GM12801 (cell line): ENCODE measurements around the gene ARSB.

Source experiments
- CTCF ChIP-seq: IDR thresholded peaks from one replicate; pipeline ENCODE4 v1.5.1; 2011; ENCODE audit warnings: control low read depth; ENCODE audit not compliant: insufficient read length; ENCODE audit errors: extremely low read depth

ARSB gene

GRCh38 chr5:78919796-78920195, 65.3 kb downstream of the ARSB start:
- no peak for TF ChIP-seq CTCF

- TF ChIP-seq CTCF: no peak
These were observed 69.1 kb downstream of the ARSB start for GRCh38 chr5:78916044-78916443.

GRCh38 chr5:78915170-78915569, 69.9 kb downstream of the ARSB start:
- TF ChIP-seq CTCF: no peak

DNA sequence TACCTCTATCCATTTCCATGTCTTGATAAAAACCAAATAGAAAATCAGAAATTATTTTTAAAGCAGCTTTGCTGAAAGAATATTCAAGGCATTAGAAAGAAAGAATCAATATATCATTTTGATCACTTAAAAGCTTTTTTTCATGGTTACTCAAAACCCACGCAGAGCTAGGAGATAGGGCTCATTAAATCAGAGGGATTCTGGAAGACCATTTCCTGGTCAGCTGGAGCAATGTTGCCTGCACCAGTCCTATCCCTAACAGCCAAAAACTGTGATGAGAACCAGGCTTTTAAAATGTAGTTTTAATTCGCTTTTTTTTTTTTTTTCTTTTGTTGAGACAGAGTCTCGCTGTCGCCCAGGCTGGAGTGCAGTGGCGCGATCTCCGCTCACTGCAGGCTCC, 72.3 kb downstream of the ARSB start:
- no peak for TF ChIP-seq CTCF

DNA sequence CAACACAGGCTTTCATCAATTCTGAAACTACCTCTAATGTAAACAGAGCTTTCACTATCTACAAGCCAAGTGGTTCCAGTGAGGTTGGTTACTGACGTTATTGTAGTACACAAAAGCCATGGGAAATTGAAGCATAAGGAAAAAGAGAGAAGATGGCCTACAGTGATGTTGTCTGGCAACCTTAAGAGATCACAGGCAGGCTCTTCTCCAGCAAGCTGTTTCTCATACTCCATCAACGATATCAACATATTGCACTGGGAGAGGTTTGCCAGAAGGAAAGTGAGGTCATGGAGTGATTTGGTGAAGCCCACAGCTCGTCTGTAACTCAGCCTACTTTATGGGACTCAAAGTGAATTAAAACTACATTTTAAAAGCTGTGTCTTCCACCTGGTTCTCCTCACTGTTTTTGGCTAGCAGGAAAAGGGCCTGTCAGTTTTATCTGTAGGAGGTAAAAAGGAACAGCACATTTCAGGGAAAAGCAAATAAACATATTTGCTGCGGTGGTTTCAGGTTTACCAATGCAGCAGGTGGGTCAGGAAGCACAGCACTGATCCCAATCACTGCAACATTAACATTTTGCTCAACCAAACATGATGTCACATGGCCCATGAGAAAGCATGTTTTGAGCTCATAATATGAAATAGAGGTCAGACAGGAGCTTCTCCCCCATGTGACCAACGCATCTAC, 72.9 kb downstream of the ARSB start:
- no peak for TF ChIP-seq CTCF

DNA sequence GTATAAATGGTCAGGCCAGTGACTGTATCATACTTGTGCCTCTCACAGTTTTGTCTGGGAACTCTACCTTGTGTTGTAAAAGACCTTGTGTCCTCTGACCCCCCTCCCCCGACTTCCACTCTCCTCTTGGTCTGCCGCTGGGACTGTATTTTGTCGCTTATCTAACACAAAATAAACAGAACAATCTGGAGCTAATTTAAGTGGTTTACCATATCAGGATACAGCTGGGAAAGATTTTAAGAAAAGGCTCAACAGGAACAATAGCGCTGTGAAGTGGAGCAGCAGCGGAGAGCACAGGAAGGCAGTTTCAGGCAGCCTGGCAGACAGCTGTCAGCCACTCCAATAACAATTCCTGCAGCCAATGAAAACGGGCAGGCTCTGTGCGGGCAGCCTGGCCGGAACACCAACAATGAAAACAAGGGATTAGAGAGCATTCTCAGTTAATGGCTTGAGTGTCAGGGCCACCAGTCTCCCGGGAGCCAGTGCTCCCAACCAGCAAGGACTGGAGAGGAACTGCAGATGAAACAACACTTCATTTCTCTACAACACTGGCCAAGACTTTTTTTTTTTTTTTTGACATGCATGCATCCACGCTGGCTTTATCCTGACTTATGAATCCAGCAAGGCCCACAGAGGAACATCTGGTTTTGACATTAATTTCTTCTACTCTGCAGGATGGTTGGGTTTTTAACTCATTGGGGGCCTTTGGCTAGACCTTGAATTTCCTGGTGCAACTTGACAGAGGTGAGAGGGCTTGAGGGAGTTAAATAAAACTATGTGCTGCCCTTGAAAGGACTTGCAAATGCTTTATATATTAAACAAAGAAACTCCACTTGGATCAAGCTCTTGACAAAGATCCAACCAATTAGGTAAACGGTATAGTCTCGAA, 76.7 kb downstream of the ARSB start:
- TF ChIP-seq CTCF: no peak

DNA sequence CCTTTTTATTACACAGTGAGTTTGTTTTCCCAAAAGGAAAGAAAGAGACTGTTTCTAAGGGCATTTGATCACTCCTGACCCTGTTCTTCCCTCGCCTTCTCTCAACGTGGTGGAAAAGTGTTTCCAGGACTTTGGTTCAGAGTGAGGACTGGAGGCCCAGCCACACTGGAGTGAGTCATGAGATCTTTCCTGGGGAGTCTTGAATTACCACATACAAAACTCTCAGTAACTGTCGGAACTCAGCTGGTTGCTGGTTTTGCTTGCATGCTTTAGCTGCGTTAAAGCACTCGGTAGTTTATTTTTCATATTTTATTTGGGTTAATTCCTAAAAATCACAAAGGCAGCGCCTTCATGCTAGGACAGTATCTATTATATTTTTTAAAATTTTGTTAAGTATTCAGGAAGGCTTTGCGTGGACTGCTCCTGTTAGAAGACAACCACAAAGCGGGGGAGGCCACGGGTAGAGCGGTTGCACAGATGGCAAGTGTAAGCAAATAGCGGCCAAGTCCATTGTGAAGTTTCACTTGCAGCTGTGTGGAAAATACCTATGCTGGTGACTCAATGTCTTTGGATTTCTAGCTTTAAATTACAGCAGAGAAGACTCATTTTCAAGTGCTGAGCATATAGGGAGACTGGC, 77.7 kb downstream of the ARSB start:
- TF ChIP-seq CTCF: no peak
